Measurements from ENCODE around the gene PCYOX1L.

DNA sequence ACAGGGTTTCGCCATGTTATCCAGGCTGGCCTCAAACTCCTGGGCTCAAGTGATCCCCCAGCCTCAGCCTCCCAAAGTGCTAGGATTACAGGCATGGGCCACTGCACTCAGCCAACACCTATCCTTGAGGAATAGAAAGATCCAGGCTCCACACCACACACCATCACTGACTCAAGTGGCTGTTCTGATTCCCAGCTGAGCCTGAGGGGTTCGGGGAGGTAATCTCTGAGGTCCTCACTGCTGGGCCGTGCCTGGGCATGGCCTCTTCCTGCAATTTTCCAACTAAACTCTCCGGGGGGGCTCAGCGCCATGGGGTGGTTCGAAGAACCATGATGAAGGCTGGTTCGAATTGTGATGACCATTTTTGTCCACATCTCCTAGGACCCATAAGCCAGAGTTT lies 52.2 kb downstream of the PCYOX1L start:
- TF ChIP-seq POLR2A (IDR thresholded peaks at IDR 0.05; ENCODE audit: low read length) (no peak), GATA1 (IDR thresholded peaks at IDR 0.05; ENCODE audit: low read depth, low read length) (no peak)

Measured in erythroblast (primary cell).